Fibroblast of peridontal ligament (primary cell): ENCODE data around the gene MAPT.
"Not testable (repeated sequence)": the region's sequence is repeated elsewhere in the genome, so short reads cannot be mapped to it uniquely, and the experiment has no call there.

ENCODE experiments used
- DNase-seq: peaks from one replicate; pipeline ENCODE4 v3.0.0-alpha.2; 2010; ENCODE audit errors: extremely low read depth

MAPT gene

DNA sequence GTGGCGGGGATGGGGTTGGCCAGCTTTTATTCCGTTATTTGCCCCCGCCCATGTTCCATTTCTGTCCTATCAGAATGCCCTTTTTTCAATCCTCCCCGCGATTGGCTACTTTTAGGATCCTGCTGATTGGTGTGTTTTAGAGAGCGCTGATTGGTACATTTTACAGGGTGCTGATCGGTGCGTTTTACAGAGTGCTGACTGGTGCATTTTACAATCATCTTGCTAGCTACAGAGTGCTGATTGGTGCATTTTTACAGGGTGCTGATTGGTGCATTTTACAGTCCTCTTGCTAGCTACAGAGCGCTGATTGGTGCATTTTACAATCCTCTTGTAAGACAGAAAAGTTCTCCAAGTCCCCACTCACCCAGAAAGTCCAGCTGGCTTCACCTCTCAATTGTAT, 32.2 kb upstream of the MAPT start:
- not testable (repeated sequence) for DNase-seq

DNA sequence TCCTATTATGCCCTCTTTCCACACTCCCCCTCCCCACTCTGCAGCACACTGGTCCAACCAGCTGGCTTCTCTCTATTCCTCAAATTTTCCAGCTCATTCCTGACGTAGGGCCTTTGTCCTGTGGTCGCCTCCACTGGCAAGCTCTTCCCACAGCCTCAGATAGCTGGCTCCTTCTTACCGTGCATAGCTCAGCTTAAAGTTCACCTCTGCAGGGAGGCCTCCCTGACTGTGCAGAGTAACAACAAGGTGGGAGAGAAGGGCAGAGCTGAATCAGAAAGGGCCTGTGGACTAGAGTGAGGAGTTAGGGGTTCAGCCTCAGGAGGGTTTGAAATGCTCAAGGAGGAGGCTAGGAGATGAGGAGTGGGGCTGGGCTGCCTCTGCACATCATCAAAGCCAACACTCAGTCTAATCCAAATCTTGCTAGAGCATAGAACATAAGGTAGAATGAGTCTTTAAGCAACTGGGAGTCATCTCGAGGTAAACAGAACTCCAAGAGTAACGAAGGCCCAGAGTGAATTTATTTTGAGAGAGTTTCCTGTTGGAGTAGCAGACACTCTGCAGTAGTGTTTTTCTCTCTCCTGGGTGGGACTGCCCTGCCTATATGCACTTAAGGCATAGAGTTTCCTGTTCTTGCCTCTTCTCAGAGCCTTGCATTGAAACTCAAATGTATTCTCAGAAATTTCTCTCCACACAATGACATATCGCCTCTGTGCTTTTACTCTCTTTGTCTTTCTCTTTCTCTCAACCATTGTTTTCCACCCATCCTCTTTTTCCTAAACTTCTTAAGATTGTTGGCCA, 30.3 kb upstream of the MAPT start:
- DNase-seq, result no peak

DNA sequence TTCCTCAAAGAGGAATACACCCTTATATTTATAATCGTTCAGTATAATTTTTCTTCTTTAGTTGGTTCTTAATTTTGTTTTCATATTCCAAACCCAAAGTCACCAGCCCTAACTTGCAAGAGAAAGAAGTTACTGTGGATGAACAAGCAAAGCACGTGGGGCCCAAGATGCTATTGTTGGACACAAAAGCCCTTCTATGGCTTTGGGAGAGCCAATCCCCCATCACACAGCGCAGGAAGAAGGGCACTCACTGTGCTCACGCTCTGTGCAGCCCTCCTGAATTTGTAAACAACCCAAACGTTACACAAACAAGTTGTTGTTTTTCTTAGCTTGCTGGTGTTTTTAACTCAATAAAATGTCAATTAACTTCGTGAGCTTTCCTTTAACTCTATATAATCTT, 27.2 kb upstream of the MAPT start:
- DNase-seq, result no peak

DNA sequence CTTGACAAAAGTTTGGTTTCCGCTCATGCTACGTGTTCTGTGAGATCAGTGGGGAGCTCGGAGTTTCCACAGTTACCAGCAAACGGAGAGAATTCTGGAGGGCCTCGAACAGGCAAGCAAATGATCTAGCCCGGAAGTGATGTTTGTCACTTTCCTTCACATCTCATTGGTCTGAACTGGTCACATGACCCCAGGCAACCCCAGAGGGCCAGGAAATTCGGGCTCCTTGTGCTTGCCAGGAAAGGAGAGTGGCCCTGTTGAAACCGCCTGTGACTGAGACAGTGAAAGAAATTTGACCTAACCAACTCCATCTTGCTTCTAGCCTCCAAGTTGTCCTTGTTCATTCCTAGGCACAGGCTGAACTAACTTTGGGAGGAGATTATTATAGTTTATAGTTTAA, 26.7 kb upstream of the MAPT start:
- DNase-seq, result no peak

DNA sequence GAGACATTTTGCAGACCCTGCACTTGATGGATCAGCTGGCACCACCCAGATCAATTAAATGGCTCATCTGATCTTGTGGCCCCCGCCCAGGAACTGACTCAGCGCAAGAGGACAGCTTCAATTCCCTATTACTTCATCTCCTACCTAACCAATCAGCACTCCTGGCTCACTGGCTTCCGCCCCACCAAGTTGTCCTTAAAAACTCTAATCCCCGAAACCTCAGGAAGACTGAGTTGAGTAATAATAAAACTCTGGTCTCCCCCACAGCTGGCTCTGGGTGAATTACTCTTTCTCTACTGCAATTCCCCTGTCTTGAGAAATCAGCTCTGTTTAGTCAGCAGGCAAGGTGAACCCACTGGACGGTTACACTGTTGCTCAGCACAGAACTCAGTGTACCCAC, 26.1 kb upstream of the MAPT start:
- no peak for DNase-seq

DNA sequence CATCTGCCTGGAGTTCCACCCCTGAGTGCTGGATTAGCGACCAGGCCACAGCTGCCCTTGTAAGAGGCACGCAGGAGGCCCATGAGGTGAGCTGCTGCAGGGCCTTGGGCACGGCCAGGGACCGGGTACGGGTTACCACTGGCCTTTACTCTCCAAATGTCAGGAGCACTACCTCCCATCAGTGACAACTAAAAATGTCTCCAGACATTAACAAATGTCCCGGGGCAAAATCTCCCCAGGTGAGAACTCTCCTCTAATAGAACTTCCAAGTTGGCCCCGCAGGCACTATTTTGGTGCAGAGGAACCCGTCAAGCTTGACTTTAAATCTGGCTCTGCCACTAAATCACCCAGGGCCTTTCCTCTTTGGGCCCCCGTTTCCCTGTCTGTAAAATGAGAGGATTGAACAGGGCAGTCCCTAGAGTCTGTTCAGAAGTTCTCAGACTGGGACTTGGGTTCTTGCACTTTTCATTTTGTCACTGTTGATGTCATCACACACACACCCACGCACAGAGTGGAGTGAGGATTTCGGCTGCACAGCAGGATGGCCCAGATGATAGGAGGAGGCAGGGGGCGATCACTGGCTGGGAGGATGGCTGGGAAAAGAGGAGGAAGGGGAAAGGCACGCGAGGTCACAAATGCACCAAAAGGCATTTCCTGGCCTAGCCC, 24.5 kb upstream of the MAPT start:
- DNase-seq, result no peak

DNA sequence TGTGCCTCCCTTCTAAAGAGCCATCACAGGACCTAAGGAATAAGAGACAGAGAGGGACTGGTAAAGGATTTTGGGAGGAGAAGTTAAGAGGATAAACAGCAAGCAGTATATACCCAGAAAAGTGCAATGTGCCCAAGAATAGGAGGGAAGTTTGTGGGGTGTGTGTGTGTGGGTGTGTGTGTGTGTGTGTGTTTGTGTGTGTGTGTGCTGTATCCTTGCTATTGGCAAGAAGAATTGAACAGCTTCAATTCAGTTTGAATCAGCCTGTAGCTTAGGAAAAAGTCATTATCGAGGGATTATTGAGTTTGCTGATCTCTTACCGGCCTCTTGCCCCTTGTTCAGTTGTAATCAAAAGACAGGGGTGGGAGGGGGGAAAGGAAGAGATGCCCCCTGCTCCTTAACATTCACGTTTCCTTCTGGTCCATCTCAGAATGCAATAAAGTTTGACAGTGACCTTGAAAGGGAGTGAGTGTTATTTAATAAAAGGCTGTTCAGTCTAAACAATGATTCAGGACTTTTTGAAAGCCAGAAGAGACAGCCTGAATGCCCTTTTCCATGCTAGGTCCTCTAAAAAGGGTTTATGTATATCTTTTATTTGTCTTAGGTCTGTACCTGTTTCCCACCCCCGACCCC, 23.9 kb upstream of the MAPT start:
- no peak for DNase-seq

DNA sequence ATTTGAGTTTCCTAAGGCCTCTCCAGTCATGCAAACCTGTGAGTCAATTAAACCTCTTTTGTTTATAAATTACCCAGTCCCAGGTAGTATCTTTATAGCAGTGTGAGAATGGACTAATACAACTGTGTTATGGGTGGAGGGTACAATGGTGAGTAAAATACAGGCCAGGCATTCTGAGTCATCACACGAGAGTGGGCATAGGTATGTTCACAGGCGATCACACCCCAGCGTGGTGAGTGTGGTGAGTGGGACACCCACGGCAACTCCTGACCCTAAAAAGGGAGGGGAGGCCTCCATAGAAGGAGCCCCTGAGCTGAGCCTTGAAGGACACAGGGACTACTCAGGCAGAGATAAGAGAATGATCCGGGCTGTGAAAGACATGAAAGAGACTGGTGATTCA, 22.6 kb upstream of the MAPT start:
- no peak for DNase-seq

DNA sequence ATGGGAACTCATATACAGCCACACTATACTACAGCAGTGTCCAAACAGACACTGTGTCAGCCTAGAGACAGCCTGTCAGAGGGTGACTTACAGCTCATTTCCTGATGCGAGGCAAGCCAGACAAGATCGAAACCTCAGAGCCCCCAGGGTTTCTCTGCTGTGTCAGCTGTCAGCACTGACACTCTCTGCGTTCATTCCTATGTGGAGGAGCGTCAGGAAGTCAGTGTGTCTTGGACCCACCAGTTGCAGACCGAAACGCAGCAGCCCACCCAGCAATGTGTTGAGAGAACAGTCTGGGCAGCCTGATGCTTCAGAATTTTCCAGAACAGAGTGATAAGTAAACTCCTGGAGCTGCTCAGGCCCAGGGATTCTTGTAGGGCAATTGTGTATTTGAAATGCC, 20.6 kb upstream of the MAPT start:
- no peak for DNase-seq

DNA sequence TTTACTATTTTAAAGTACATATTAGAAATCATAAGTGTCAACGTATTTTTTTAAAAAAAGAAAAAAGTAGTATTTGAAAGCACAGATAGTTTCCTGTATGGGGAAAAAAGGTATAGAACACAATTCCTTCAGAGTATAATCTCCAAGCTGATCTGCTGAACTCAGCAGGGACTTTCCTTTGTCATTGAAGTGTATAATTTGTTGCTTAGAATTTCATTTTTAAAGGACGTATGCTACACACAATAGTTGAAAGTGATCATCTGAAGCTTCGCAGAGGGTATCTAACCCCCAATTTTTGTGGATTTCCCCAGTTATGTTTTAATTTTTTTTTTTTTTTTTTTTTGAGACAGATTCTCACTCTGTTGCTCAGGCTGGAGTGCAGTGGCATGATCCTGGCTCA, 20.2 kb upstream of the MAPT start:
- DNase-seq, result no peak

DNA sequence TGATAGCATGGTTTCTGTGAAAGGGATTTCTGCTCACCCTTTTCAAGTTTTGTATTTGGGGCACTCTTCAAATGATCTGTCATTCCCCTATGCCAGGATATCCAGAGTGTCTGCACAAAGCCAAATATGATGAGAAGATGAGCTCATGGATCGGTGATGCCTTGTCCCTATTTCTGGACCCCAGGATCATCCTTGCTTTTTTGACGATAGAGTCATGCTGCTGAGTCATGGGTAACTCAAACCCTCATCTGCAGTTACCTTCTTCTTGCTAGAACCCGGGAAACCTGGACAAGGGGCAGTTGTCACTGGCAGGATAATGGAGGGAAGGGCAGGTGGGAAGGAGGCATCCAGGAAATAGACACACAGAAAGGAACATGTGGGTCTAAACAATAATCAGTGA, 17.8 kb upstream of the MAPT start:
- no peak for DNase-seq

DNA sequence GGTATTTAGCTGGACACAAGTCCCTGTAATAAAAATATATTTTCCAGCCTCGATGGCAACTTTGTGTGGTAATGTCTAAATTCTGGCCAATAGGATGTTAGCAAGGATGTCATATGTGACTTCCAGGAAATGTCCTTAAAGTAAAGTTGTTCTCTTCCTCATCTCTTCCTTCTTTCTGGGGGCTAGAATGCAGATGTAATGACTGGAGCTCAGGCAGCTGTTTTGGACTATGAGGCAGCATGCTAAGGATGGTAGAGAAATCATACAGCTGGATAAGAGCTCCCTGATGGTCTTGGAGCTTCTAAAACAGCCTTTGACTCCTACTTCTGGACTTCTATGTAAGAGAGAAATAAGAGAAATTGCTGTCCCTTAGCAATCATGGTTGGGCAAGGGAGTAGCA, 16.9 kb upstream of the MAPT start:
- DNase-seq, result no peak

DNA sequence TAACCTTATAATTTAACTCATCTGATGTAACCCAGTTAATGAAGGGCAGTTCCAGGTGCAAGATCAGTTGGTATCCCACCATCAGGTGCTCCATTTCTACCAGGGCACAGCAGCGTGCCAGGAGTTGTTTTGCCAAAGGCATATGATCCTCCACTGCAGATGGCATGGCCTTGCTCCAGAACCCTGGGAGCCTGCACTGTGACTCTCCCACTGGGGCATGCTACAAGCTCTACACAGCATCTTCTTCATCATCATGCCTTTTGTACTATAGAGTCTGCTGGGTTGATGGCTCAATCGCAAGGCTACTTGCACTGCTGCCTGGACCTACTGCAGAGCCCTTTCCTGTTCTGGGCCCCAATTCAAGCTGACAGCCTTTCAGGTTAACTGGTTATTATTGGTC, 11.3 kb upstream of the MAPT start:
- DNase-seq, result no peak

DNA sequence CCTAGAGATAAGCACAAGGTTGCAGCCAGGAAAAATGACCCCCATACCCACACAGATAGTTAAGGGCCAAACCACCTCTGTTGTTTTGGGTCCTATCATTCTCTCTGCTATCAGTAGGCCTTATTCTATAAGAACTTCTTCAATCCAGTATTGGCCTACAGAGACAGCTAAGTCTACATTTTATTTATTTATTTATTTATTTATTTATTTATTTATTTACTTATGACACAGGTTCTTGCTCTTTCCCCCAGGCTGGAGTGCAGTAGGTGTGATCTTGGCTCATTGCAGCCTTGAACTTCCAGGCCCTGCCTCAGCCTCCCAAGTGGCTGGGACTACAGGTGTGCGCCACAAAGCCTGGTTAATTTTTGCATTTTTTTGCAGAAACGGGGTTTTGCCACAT, 7.5 kb upstream of the MAPT start:
- DNase-seq, result no peak

DNA sequence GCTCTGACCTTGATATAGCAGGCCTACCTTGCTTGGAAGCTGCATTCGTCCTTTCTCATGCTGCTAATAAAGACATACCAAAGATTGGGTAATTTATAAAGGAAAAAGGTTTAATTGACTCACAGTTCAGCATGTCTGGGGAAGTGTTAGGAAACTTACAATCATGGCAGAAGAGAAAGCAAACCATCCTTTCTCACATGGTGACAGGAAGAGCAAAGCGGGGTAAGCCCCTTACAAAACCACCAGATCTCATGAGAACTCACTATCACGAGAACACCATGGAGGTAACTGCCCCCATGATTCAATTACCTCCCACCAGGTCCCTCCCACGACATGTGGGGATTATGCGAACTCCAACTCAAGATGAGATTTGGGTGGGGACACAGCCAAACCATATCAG, 6.0 kb upstream of the MAPT start:
- DNase-seq, result no peak

DNA sequence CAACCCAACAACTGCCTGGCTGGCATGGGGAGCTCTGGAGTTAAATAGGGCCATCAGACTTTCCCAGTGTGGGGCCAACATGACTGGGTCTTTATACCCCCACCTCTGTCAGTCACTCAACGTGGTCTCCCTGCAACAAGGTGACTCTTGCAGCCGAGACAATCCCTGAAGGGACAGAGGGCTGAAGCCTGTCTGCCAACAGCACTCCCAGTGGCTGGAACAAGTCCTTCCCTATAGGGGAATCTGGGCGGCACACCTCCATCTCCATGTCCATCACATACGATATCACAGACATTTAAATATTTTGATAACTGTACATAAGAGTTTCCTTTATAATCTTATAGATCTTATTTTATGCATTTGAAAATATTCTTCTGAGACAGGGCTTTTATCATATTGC, 4.8 kb upstream of the MAPT start:
- no peak for DNase-seq

DNA sequence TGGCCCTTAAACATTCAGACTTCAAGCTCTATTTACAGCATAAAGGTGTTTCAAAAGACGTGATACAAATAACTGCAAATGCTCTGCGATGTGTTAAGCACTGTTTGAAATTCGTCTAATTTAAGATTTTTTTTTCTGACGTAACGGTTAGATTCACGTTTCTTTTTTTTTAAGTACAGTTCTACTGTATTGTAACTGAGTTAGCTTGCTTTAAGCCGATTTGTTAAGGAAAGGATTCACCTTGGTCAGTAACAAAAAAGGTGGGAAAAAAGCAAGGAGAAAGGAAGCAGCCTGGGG, 681 bp upstream of the MAPT start:
- DNase-seq, result no peak

DNA sequence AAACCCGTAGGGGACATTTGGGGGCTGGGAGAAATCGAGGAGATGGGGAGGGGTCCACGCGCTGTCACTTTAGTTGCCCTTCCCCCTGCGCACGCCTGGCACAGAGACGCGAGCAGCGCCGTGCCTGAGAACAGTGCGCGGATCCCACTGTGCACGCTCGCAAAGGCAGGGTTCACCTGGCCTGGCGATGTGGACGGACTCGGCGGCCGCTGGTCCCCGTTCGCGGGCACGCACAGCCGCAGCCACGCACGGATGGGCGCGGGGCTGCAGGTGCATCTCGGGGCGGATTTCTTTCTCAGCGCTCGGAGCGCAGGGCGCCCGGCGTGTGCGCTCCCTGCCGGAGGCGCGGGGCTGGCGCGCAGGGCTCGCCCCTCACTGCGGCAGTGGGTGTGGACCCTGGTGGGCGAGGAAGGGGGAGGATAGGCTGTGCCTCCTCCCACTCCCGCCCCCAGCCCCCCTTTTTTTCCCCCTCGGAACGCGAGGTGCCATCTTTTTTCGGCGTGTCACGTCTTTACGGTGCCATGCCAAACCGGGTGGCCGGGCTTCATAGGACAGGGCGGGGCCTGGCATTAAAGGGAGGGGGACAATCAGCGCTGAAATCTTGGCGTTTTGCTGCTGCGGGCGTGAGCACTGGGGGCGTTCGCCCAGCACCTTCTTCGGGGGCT, 1.1 kb downstream of the MAPT start:
- peak; percentile 0 for DNase-seq

DNA sequence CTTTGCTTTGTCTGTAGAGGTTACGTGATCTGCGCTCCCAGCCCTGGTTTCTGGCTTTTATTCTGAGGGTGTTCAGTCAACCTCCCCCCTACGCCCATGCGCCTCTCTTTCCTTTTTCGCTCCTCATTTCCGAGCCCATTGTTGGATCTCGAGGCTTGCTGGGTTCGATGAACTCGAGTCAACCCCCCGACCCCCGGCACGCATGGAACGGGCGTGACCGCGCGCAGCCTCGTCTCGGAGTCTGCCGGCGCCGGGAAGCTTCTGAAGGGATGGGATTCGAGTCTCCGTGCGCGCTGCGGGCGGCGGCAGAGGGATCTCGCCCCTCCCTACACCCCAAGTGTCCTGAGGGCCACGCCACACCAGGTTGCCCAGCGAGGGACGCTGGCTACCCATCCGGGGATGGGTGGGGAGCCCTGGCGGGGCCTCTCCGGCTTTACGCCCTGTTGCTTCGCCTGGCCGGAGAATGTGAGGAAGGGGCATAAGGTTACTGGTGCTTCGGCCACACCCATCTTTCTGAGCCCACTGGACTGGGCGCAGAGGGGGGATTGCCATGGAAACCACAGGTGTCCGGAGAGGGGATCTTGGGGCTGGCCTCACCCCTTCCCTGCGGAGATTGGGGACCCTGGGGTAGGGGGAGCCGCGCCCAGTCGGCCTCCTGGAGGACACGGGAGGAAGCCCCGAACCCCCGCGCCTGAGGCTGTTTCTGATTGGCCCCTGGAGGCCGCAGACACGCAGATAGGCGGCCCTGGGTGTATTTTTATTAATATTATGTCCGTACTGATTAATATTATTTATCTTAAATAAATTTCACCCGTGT, 1.8 kb downstream of the MAPT start:
- no peak for DNase-seq

DNA sequence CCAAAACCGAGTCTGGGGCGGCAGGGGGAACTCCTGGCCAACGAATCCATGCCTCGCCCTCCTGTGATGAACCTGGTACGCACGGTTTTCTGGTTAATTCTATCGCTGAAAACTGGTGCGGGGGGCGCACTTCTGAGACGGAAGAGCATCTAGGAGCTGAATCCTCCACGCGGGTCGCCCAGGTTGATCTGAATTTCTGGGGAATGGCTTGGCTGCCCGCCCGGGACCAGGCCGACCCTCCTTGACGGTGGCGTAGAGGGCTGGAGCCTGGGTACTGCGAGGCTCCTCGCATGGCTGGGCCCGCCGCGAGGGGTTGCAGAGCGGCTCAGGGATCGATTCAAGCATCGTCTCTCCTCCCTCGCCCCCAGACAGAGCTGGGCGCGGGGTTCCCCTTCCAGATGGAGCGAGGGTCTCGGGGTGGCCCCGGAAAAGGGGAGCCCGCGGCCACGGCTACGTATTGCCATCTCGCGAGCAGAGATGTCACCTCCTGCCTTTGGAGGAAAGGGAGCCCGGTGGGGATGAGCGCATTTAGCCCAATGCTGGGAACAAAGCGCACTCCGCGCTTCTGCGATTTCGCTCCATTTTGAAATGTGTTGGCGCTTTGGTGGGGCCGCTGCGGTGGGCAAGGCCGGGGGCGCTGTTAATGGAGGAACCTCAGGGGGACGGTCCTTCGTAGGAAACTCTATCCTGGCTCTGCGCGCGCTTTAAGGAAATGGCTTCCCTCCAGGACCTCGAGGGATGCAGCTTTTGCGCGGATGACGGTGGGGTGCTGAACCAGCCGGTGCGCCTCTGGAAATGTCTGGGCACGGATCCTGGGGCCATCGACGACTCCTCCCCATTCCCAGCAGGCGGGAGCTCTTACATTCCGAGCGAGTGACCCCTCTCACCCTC, 2.7 kb downstream of the MAPT start:
- no peak for DNase-seq

DNA sequence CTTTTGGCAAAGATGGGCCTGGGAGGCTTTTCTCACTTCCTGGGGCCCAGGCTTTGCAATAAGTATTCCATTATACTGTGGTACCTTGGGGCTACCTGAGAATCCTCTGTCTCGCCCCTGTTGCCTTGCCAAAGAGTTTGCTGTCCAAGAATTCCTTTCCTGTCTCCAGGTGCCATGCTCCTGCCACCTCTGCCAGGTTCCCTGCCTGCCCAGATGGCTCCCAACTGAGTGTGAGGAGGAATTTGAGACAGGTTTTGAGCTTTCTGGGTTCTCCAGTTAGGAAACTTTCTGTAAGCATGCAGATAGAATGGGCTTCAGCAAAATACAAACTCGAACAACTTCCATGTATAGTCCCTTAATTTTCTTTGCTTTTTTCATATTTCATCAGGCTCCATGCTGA, 5.8 kb downstream of the MAPT start:
- DNase-seq, result no peak
